GM19455 (cell line): ENCODE data around the gene TSEN54.

ENCODE experiments used
- ATAC-seq: cut with Tn5 transposase; IDR thresholded peaks from one replicate; pipeline ENCODE4 v1.9.1; 2021; ENCODE audit not compliant: unreplicated experiment

Gene TSEN54

GRCh38 chr17:75542728-75543336 is 26.5 kb downstream of the TSEN54 start:
- no peak for ATAC-seq

GRCh38 chr17:75544250-75544649 is 27.9 kb downstream of the TSEN54 start:
- no peak for ATAC-seq

- ATAC-seq = no peak
Measured at GRCh38 chr17:75546181-75546580, 29.9 kb downstream of the TSEN54 start.

GRCh38 chr17:75547091-75547490 is 30.8 kb downstream of the TSEN54 start:
- no peak for ATAC-seq

- no peak for ATAC-seq
Measured at GRCh38 chr17:75548813-75549212, 32.5 kb downstream of the TSEN54 start.

GRCh38 chr17:75549246-75550138 is 33.2 kb downstream of the TSEN54 start:
- ATAC-seq = no peak

GRCh38 chr17:75550139-75550465 is 33.8 kb downstream of the TSEN54 start:
- no peak for ATAC-seq

GRCh38 chr17:75551266-75551665 is 34.9 kb downstream of the TSEN54 start:
- ATAC-seq = no peak

- ATAC-seq = no peak
Measured at GRCh38 chr17:75552425-75553294, 36.3 kb downstream of the TSEN54 start.

GRCh38 chr17:75553295-75554110 is 37.2 kb downstream of the TSEN54 start:
- ATAC-seq = no peak

- ATAC-seq = no peak
Measured at GRCh38 chr17:75555679-75556153, 39.4 kb downstream of the TSEN54 start.

- ATAC-seq = no peak
Measured at GRCh38 chr17:75557075-75557851, 40.9 kb downstream of the TSEN54 start.

- no peak for ATAC-seq
Measured at GRCh38 chr17:75557852-75558665, 41.7 kb downstream of the TSEN54 start.

GRCh38 chr17:75558666-75559530 is 42.6 kb downstream of the TSEN54 start:
- ATAC-seq = no peak

GRCh38 chr17:75559958-75560533 is 43.7 kb downstream of the TSEN54 start:
- no peak for ATAC-seq

GRCh38 chr17:75561927-75562603 is 45.7 kb downstream of the TSEN54 start:
- no peak for ATAC-seq
